ENCODE data around the gene SNAI1.
A peak's percentile ranks its signal among the peaks of the same experiment; 100 is the strongest.

SNAI1 gene

DNA sequence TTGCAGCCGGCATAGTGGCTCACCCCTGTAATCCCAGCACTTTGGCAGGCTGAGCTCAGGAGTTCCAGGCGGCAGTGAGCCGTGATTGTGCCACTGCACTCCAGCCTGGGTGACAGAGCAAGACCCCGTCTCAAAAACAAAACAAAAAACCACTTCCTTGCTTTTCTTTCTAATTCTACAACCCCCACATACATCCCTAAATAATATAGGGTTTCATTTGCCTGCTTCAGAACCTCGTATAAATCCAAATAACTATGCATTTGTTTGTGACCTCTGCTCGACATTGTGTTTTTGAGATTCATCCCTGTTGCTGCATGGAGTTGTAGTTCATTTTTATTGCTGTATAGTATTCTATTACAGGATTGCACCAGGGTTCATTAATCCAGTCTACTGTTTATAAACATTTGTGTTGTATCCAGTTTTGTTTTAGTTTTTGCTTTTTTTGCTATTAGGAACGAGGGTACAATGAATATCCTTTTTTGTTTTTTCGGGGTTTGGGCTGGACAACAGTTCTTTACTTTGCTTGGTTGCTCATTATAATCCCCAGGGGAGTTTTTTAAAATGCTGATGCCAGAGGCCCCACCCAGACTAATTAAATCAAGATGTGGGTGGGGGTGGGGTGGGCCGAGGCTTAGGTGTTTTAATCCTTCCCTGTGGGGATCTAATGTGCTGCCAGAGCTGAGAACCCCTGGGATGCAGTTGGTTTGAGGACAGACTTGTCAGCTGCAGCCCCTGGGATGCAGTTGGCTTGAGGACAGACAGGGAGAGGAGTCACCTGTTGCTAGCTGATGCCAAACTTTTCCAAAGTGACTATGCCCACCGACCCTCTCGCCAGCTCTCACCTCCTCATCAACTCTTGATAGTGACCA, 2.4 kb upstream of the SNAI1 start:
- no peak for TF ChIP-seq CTCF (IDR thresholded peaks at IDR 0.05; ENCODE audit: low read depth, low read length)
- H3K4me3 ChIP-seq (ENCODE audit: low read depth, low read length) = no peak overlapping the region

DNA sequence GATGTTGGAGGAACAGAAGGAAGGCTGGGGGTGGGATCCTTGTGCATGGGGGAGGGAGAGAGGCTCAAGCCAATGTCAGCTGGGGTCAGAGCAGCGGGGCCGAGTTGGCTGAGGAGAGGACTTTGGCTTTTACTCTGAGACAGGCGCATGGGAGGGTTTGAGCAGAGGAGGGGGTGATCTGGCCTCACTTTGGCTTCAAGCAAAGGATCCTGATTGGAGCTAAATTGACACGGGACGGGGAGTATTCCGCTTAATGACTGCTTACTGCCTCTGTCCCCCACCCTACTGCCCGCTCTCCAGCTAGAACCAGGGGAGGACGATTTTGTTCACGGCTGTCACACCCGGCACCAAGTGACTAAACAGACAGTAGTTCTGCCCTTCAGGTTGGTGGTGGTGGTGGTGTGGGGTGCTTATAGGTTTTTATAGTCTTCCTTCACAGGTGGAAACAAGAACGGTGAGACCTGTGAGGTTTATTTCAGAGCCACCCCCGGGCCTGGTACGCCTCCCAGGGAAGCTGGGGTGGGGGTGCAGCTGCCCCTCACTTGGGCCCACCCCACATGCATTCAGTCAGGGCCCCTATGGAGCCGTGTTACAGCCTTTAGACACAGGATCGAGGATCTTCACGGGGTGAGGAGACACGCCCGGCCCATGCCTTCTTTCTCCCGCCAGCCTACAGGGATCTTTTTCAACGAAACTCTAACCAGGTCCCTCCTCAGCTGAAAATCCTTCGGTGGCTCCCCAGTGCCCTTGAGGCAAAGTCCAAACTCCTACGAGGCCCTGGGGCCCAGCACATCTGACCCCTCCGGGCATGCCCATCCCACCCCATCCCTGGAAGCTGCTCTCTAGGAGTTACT, 1.3 kb upstream of the SNAI1 start:
- no peak overlapping the region for H3K4me3 ChIP-seq (ENCODE audit: low read depth, low read length)
- no peak for TF ChIP-seq CTCF (IDR thresholded peaks at IDR 0.05; ENCODE audit: low read depth, low read length)

- H3K4me3 ChIP-seq (ENCODE audit: low read depth, low read length) = no peak overlapping the region; the same call in 1 of the 2 replicates
- TF ChIP-seq CTCF (IDR thresholded peaks at IDR 0.05; ENCODE audit: low read depth, low read length) = no peak
These were observed 771 bp upstream of the SNAI1 start for GRCh38 chr20:49982072-49982345.

DNA sequence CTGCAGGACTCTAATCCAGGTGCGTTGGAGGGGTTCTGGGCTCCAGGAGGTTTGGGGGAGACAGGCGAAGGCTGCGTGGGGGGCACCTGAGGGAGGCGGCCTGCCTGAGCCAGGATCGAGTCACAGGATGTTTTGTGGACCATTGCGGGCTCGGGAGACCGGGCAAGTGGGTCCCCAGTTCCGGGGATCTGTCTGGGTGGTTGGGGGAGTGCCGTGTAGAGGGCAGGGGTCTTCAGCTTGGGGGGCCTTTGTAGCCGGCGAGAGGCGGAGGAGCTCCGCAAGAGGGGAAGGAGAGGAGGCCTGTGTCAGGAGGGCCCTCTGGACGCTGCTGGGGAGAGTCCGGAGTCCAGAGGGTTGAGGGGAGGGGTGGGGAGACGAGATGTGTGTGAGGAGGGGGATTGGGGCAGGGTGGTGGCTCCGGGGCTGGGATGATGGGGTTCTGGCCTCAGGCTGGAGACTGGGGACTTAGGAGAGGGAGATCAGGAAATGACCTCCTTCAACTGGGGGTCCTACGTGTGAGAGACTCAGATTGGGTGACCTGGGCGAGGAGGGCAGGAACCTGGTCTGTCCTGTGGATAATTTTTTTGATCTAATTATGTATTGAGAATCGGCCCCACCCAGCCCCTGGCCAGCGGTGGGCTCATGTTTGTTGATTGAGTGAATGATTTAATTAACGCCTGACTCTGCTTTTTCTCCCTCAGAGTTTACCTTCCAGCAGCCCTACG, 505 bp downstream of the SNAI1 start:
- H3K4me3 ChIP-seq (ENCODE audit: low read depth, low read length) = peak overlapping the region; percentile 87
- TF ChIP-seq CTCF (IDR thresholded peaks at IDR 0.05; ENCODE audit: low read depth, low read length) = no peak

DNA sequence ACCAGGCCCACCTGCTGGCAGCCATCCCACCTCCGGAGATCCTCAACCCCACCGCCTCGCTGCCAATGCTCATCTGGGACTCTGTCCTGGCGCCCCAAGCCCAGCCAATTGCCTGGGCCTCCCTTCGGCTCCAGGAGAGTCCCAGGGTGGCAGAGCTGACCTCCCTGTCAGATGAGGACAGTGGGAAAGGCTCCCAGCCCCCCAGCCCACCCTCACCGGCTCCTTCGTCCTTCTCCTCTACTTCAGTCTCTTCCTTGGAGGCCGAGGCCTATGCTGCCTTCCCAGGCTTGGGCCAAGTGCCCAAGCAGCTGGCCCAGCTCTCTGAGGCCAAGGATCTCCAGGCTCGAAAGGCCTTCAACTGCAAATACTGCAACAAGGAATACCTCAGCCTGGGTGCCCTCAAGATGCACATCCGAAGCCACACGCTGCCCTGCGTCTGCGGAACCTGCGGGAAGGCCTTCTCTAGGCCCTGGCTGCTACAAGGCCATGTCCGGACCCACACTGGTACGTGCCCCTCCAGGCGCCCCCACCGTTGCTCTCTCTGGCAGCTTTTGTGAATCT, 1.1 kb downstream of the SNAI1 start:
- no peak for TF ChIP-seq CTCF (IDR thresholded peaks at IDR 0.05; ENCODE audit: low read depth, low read length)
- H3K4me3 ChIP-seq (ENCODE audit: low read depth, low read length) = peak overlapping the region; percentile 87

DNA sequence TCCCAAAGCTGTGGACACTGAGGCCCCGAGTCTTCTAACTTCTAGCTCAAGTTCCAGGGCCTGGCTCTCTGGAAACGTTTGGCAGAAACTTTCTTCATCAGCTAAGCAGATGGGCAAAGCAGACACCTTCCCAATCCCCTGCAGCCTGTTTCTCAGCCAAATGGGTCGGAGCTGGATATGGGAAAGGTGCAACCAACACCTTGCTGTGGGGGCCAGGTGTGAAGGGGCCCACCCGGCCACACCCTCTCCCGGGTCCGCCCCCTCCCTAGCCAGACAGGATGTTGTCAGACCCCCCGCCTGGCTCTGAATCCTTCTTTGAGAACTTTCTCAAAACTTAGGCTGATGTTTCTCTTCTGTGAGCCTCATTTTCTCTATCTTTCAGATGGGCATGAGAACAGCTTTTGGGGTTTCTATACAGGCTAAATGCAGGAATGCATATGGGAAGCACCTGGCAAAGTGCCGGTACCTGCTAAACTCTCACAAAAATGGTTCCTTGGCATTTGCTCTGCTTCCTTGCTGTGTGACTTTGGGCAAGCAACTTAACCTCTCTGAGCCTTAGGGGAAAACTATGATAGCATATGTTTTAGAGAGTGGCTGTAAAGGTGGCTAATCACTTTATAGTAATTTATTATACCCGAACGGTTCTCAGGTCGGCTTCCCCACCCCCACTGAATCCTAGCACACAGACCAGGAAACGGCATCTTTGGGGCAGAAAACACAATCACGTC, 1.8 kb downstream of the SNAI1 start:
- peak overlapping the region; percentile 87 for H3K4me3 ChIP-seq (ENCODE audit: low read depth, low read length)
- TF ChIP-seq CTCF (IDR thresholded peaks at IDR 0.05; ENCODE audit: low read depth, low read length) = no peak
